GM23338 (cell line): Measurements from ENCODE around the gene AUH. TPM values are rescaled to one million over a fixed set of nuclear protein-coding genes. Genes with fewer than 3 reads are reported as not detected.

ENCODE experiments used
- ATAC-seq: fragments of 200-7000 bp; cut with Tn5 transposase; 3 replicates; pipeline ENCODE4 v1.9.1; 2020
- DNase-seq: peaks from one replicate; pipeline ENCODE4 v3.0.0-alpha.2; 2015; ENCODE audit warnings: low spot score
- H2AFZ ChIP-seq: fragments of 200-600 bp; sonication (generic); 2 replicates; pipeline ENCODE4 v1.8.0; 2016; ENCODE audit warnings: antibody characterized with exemption, mild to moderate bottlenecking, moderate library complexity
- H3F3A ChIP-seq: fragments of 200-600 bp; sonication (generic); replicated peaks from 2 replicates; pipeline ENCODE4 v1.8.0; 2017; ENCODE audit warnings: antibody characterized with exemption, mixed run types, low read depth
- H3K27ac ChIP-seq: fragments of 200-600 bp; sonication (generic); 2 replicates; pipeline ENCODE4 v1.6.1; 2016; ENCODE audit warnings: low read depth
- H3K27me3 ChIP-seq: fragments of 200-600 bp; sonication (generic); 2 replicates; pipeline ENCODE4 v1.8.0; 2016; ENCODE audit warnings: mild to moderate bottlenecking, mixed run types, moderate library complexity; ENCODE audit not compliant: insufficient read depth
- H3K36me3 ChIP-seq: fragments of 200-600 bp; sonication (generic); 2 replicates; pipeline ENCODE4 v1.8.0; 2016; ENCODE audit warnings: mild to moderate bottlenecking; ENCODE audit not compliant: insufficient read depth
- H3K4me1 ChIP-seq: fragments of 200-600 bp; sonication (generic); 2 replicates; pipeline ENCODE4 v1.8.0; 2016; ENCODE audit warnings: mild to moderate bottlenecking, moderate library complexity; ENCODE audit not compliant: insufficient read depth
- H3K4me2 ChIP-seq: fragments of 200-600 bp; sonication (generic); 2 replicates; pipeline ENCODE4 v1.7.1; 2017; ENCODE audit warnings: mixed run types
- H3K4me3 ChIP-seq: fragments of 200-600 bp; sonication (generic); 2 replicates; pipeline ENCODE4 v1.6.1; 2016; ENCODE audit warnings: mixed run types
- H3K79me2 ChIP-seq: fragments of 200-600 bp; sonication (generic); replicated peaks from 2 replicates; pipeline ENCODE4 v1.8.0; 2017; ENCODE audit warnings: mild to moderate bottlenecking; ENCODE audit not compliant: insufficient read depth
- H3K9me2 ChIP-seq: fragments of 200-600 bp; sonication (generic); 2 replicates; pipeline ENCODE4 v1.8.0; 2017; ENCODE audit not compliant: insufficient read depth
- H4K20me1 ChIP-seq: fragments of 200-600 bp; sonication (generic); replicated peaks from 2 replicates; pipeline ENCODE4 v1.8.0; 2017; ENCODE audit warnings: mild to moderate bottlenecking; ENCODE audit not compliant: insufficient read depth
- H3K27ac Mint-ChIP-seq: 2 replicates; pipeline ENCODE4 v1.8.0; 2020; ENCODE audit warnings: inconsistent platforms, mild to moderate bottlenecking, moderate library complexity, mixed read lengths
- H3K27me3 Mint-ChIP-seq: 3 replicates; pipeline ENCODE4 v1.8.0; 2022; ENCODE audit warnings: low read depth, mild to moderate bottlenecking, moderate library complexity, mixed read lengths, inconsistent platforms; ENCODE audit not compliant: insufficient read depth, poor library complexity
- H3K36me3 Mint-ChIP-seq: 3 replicates; pipeline ENCODE4 v1.8.0; 2021; ENCODE audit warnings: low read depth, mild to moderate bottlenecking, inconsistent platforms, moderate library complexity, mixed read lengths
- H3K4me1 Mint-ChIP-seq: 3 replicates; pipeline ENCODE4 v1.8.0; 2020; ENCODE audit warnings: mild to moderate bottlenecking, inconsistent platforms, mixed read lengths
- H3K4me3 Mint-ChIP-seq: 3 replicates; pipeline ENCODE4 v1.8.0; 2021; ENCODE audit warnings: moderate library complexity, mild to moderate bottlenecking, inconsistent platforms, mixed read lengths
- H3K9me3 Mint-ChIP-seq: 3 replicates; pipeline ENCODE4 v1.8.0; 2020; ENCODE audit warnings: moderate library complexity, mild to moderate bottlenecking, inconsistent platforms, mixed read lengths
- EZH2 ChIP-seq: fragments of 200-600 bp; sonication (generic); IDR thresholded peaks from one replicate; pipeline ENCODE4 v1.8.0; 2017; ENCODE audit warnings: antibody characterized with exemption, mild to moderate bottlenecking, low read depth; ENCODE audit not compliant: unreplicated experiment
- JUNB ChIP-seq: IDR thresholded peaks from one replicate; pipeline ENCODE4 v1.6.1; 2016; ENCODE audit warnings: antibody characterized with exemption; ENCODE audit not compliant: unreplicated experiment
- POLR2AphosphoS5 ChIP-seq: IDR thresholded peaks from 2 replicates; pipeline ENCODE4 v1.6.1; 2016; ENCODE audit warnings: antibody characterized with exemption, low read depth
- REST ChIP-seq: IDR thresholded peaks from one replicate; pipeline ENCODE4 v1.6.1; 2018; ENCODE audit warnings: antibody characterized with exemption; ENCODE audit not compliant: unreplicated experiment
- STAT1 ChIP-seq: IDR thresholded peaks from one replicate; pipeline ENCODE4 v1.6.1; 2016; ENCODE audit warnings: antibody characterized with exemption; ENCODE audit not compliant: unreplicated experiment
- ZNF114 ChIP-seq: fragments of 250-450 bp; sonication (Bioruptor Pico); IDR thresholded peaks from 2 replicates; pipeline ENCODE4 v1.5.0; 2020; ENCODE audit warnings: mild to moderate bottlenecking, moderate library complexity
- ZNF331 ChIP-seq: fragments of 250-450 bp; sonication (Bioruptor Pico); IDR thresholded peaks from 2 replicates; pipeline ENCODE4 v1.5.0; 2020; ENCODE audit warnings: low read depth, mild to moderate bottlenecking, moderate library complexity
- polyA plus RNA-seq: library from polyadenylated mRNA; unstranded; fragments of >200 nt; fragmentation: Nextera tagmentation; extraction: Ambion mirVana; gene quantifications from 2 replicates; pipeline ENCODE4 v1.2.1, GENCODE V29; 2016
- total RNA-seq: library from RNA; depleted of rRNA; stranded (reverse); fragments of >200 nt; shearing (Covaris generic); gene quantifications from 2 replicates; pipeline ENCODE4 v1.2.3, GENCODE V29; 2014
- TF ChIP-seq, protein P1 (sequence below), 2 experiments: fragments of 200-600 bp in 1 of 2; sonication (generic) in 1 of 2; conservative IDR thresholded peaks; 2 replicates each; pipeline versions ENCODE4 v1.5.1 to v1.6.1; 2016 to 2017; ENCODE audit warnings: antibody characterized with exemption in 2 of 2, low read depth in 2 of 2, mild to moderate bottlenecking in 2 of 2, moderate library complexity in 1 of 2

Gene AUH
- total and polyA plus RNA-seq, 2 experiments from 2014 or later: 28.8 to 34.2 TPM

DNA sequence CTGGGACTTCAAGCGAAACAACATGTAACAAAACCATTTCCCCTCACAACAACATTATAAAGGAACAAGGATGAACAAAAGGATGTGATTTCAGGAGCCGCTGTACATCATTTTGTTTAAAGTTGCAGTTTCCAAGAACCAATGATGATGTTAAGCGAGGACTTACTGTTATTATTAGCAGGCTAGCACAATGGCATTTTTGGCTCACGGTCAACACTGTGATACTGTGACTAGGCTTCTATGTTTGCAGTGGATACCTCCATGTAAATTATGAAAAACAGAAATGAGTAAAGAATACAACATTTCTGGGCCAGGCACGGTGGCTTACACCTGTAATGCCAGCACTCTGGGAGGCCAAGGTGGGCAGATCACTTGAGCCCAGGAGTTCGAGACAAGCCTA, 113.0 kb downstream of the AUH start (continued):
- TF ChIP-seq POLR2AphosphoS5 (no peak), ZNF114 (no peak), JUNB (no peak), REST (no peak)
- TF ChIP-seq, protein P1, sequence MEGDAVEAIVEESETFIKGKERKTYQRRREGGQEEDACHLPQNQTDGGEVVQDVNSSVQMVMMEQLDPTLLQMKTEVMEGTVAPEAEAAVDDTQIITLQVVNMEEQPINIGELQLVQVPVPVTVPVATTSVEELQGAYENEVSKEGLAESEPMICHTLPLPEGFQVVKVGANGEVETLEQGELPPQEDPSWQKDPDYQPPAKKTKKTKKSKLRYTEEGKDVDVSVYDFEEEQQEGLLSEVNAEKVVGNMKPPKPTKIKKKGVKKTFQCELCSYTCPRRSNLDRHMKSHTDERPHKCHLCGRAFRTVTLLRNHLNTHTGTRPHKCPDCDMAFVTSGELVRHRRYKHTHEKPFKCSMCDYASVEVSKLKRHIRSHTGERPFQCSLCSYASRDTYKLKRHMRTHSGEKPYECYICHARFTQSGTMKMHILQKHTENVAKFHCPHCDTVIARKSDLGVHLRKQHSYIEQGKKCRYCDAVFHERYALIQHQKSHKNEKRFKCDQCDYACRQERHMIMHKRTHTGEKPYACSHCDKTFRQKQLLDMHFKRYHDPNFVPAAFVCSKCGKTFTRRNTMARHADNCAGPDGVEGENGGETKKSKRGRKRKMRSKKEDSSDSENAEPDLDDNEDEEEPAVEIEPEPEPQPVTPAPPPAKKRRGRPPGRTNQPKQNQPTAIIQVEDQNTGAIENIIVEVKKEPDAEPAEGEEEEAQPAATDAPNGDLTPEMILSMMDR (conservative IDR thresholded peaks at IDR 0.05; ENCODE audit: low read depth in 2 of 2): no peak

DNA sequence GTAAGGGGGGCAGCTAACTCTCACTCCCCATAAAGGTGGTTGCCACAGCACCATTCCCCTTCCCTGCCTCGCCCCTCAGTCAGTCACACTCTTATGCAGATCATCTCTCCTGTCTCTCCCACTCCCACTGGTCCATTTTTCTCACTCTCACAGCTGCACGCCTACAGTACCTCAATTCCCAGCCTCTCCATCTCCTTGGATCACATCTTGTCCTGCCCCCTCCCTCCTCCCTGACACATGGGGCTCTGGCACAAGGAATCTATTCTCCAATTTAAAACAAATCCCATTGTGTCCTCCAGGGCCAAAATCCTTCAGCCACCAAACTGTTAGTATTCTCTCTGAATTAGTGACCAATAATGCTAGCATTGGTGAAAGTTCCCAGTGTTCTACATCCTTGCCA, 114.4 kb downstream of the AUH start:
- Histone ChIP-seq H4K20me1 (no peaks in the 10 kb centered on the region), H3K27me3 (no peaks in the 10 kb centered on the region), H3K36me3 (no peaks in the 10 kb centered on the region), H3K79me2 (no peaks in the 10 kb centered on the region), H3K4me3 (no peak overlapping the region), H3K4me2 (no peak overlapping the region), H2AFZ (no peak overlapping the region), H3K4me1 (peaks cover 9% of the 10 kb centered on the region; the same call in 1 of the 2 replicates), H3K9me2 (no peaks in the 10 kb centered on the region), H3K27ac (no peak overlapping the region), H3F3A (no peaks in the 10 kb centered on the region)
- H3K36me3 Mint-ChIP-seq: no peaks in the 10 kb centered on the region
- H3K27ac Mint-ChIP-seq: peak overlapping the region; percentile 81; the same call in 1 of the 2 replicates
- TF ChIP-seq, protein P1 (conservative IDR thresholded peaks at IDR 0.05; ENCODE audit: low read depth in 2 of 2): no peak
- DNase-seq (no peak), ATAC-seq (no peak; the same call in 2 of the 3 replicates)
- no peaks in the 10 kb centered on the region for H3K27me3 Mint-ChIP-seq
- no peaks in the 10 kb centered on the region for H3K9me3 Mint-ChIP-seq
- H3K4me3 Mint-ChIP-seq: no peak overlapping the region
- peaks cover 35% of the 10 kb centered on the region for H3K4me1 Mint-ChIP-seq

- Histone ChIP-seq H3K27ac (no peak overlapping the region), H2AFZ (no peak overlapping the region), H3F3A (no peaks in the 10 kb centered on the region), H3K4me3 (no peak overlapping the region), H3K79me2 (no peaks in the 10 kb centered on the region), H3K9me2 (no peaks in the 10 kb centered on the region), H3K4me2 (no peak overlapping the region), H3K27me3 (no peaks in the 10 kb centered on the region), H3K4me1 (peaks cover 9% of the 10 kb centered on the region; the same call in 1 of the 2 replicates), H3K36me3 (no peaks in the 10 kb centered on the region), H4K20me1 (no peaks in the 10 kb centered on the region)
- DNase-seq: no peak
- peak overlapping the region; percentile 81; the same call in 1 of the 2 replicates for H3K27ac Mint-ChIP-seq
- ATAC-seq: peak; percentile 38; the same call in 2 of the 3 replicates
- H3K4me1 Mint-ChIP-seq: peaks cover 35% of the 10 kb centered on the region
- H3K36me3 Mint-ChIP-seq: no peaks in the 10 kb centered on the region
- H3K27me3 Mint-ChIP-seq: no peaks in the 10 kb centered on the region
- H3K9me3 Mint-ChIP-seq: no peaks in the 10 kb centered on the region
- H3K4me3 Mint-ChIP-seq: no peak overlapping the region
- TF ChIP-seq STAT1: no peak
- TF ChIP-seq ZNF114: no peak
- no peak for TF ChIP-seq ZNF331 (CRISPR knock-in tag)
- no peak for TF ChIP-seq EZH2
- TF ChIP-seq, protein P1 (conservative IDR thresholded peaks at IDR 0.05; ENCODE audit: low read depth in 2 of 2): no peak
Measured at GRCh38 chr9:91246846-91247245, 114.9 kb downstream of the AUH start.
